Nephron (organoid): ENCODE data around the gene BTBD9.

Experiments used
- H3K27ac Mint-ChIP-seq, 3 experiments: 2 replicates each; pipeline ENCODE4 v1.8.0; 2020; ENCODE audit warnings: mixed read lengths in 3 of 3, mild to moderate bottlenecking in 2 of 3, moderate library complexity in 1 of 3
- H3K27me3 Mint-ChIP-seq: 2 replicates; pipeline ENCODE4 v1.8.0; 2021; ENCODE audit warnings: low read depth, mild to moderate bottlenecking, moderate library complexity, mixed read lengths
- H3K36me3 Mint-ChIP-seq: 2 replicates; pipeline ENCODE4 v1.8.0; 2020; ENCODE audit warnings: low read depth, mixed read lengths
- H3K4me1 Mint-ChIP-seq: 2 replicates; pipeline ENCODE4 v1.8.0; 2020; ENCODE audit warnings: mixed read lengths
- H3K4me3 Mint-ChIP-seq, 3 experiments: 2 replicates each; pipeline ENCODE4 v1.8.0; 2020; ENCODE audit warnings: mild to moderate bottlenecking in 3 of 3, mixed read lengths in 3 of 3, moderate library complexity in 2 of 3
- H3K9me3 Mint-ChIP-seq: 2 replicates; pipeline ENCODE4 v1.8.0; 2020; ENCODE audit warnings: mixed read lengths
- TF ChIP-seq, protein P1 (sequence below), 3 experiments: fragments of 200-600 bp; sonication (generic); IDR thresholded peaks; one replicate each; pipeline ENCODE4 v1.5.0; 2021; ENCODE audit warnings: antibody characterized with exemption in 3 of 3; ENCODE audit not compliant: unreplicated experiment in 3 of 3

The BTBD9 gene

DNA sequence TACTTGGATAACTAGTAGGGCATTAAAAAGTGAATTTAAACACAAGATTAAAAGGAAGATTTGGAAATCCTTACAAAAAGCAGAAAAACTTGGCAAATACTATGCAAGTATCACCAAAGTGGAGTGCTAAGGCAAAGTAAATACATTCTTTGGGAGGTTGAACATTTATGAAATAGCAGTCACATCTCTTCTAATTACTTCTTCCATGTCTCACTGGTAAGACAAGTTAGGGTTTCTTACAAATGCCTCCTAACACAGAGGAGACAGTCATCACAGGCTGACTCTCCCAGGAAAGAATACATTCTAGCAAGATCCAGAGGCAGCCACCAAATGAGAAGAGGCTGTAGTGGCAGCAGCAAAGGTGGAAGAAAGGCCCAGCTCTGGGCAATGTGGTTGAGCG lies 298.2 kb downstream of the BTBD9 start:
- H3K4me1 Mint-ChIP-seq, result peaks cover 12% of the 10 kb centered on the region
- H3K4me3 Mint-ChIP-seq, result no peak overlapping the region
- no peaks in the 10 kb centered on the region for H3K27me3 Mint-ChIP-seq
- TF ChIP-seq, protein P1, sequence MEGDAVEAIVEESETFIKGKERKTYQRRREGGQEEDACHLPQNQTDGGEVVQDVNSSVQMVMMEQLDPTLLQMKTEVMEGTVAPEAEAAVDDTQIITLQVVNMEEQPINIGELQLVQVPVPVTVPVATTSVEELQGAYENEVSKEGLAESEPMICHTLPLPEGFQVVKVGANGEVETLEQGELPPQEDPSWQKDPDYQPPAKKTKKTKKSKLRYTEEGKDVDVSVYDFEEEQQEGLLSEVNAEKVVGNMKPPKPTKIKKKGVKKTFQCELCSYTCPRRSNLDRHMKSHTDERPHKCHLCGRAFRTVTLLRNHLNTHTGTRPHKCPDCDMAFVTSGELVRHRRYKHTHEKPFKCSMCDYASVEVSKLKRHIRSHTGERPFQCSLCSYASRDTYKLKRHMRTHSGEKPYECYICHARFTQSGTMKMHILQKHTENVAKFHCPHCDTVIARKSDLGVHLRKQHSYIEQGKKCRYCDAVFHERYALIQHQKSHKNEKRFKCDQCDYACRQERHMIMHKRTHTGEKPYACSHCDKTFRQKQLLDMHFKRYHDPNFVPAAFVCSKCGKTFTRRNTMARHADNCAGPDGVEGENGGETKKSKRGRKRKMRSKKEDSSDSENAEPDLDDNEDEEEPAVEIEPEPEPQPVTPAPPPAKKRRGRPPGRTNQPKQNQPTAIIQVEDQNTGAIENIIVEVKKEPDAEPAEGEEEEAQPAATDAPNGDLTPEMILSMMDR (IDR thresholded peaks at IDR 0.05; ENCODE audit: unreplicated experiment in 3 of 3), result no peak
- H3K36me3 Mint-ChIP-seq, result peaks cover 3% of the 10 kb centered on the region
- H3K9me3 Mint-ChIP-seq, result no peaks in the 10 kb centered on the region
- no peak overlapping the region for H3K27ac Mint-ChIP-seq

DNA sequence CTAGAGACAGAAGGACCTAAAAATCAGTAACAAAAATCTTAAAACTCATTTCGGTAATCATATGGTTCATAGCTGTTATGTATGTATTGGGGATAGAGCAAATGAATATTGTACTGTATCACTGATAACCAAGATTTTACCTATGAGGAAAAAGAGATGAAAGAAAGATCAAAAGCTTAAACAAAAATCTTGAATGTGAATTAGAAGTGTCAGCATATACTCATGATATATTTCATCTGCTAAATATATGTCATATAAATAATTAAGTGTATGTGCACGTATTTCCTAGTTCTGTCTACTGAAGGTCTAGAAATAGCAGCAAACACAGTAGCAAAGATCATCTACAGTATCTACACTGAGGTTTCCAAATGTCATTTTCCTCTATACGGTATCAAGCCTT lies 299.8 kb downstream of the BTBD9 start:
- peaks cover 3% of the 10 kb centered on the region for H3K9me3 Mint-ChIP-seq
- H3K4me1 Mint-ChIP-seq, result no peaks in the 10 kb centered on the region
- no peaks in the 10 kb centered on the region for H3K27me3 Mint-ChIP-seq
- H3K4me3 Mint-ChIP-seq, result no peak overlapping the region
- H3K27ac Mint-ChIP-seq, result no peak overlapping the region
- TF ChIP-seq, protein P1 (IDR thresholded peaks at IDR 0.05; ENCODE audit: unreplicated experiment in 3 of 3), result no peak
- H3K36me3 Mint-ChIP-seq, result peaks cover 4% of the 10 kb centered on the region

DNA sequence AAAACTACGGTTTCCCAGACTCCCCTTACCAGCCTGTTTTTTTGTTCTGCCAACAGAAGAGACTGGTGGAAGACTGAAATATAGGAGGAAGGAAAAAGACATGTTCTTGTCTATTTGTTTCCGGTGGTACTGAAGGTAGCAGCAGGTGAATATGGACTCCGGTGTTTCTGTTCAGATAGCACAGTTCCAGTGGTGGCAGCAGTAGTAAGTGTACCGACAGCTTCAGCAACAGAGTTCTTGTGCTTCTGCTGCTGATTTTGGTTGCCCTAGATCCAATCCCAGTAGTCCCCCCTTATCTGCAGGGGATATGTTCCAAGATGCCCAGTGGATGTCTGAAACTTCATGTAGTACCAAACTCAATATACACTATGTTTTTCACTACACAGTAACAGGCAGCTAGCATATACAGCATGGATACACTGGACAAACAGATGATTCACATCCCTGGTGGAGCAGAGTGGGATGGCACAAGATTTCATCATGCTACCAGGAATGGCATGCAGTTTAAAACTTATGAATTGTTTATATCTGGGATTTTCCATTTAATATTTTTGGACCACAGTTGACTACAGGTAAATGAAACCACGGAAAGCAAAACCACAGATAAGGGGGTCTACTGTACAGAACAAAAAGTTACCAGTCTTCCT lies 301.8 kb downstream of the BTBD9 start:
- Mint-ChIP-seq H3K36me3 (peaks cover 11% of the 10 kb centered on the region), H3K27me3 (no peaks in the 10 kb centered on the region), H3K27ac (no peak overlapping the region), H3K9me3 (peaks cover 10% of the 10 kb centered on the region), H3K4me1 (no peaks in the 10 kb centered on the region), H3K4me3 (no peak overlapping the region)
- TF ChIP-seq, protein P1 (IDR thresholded peaks at IDR 0.05; ENCODE audit: unreplicated experiment in 3 of 3), result no peak

DNA sequence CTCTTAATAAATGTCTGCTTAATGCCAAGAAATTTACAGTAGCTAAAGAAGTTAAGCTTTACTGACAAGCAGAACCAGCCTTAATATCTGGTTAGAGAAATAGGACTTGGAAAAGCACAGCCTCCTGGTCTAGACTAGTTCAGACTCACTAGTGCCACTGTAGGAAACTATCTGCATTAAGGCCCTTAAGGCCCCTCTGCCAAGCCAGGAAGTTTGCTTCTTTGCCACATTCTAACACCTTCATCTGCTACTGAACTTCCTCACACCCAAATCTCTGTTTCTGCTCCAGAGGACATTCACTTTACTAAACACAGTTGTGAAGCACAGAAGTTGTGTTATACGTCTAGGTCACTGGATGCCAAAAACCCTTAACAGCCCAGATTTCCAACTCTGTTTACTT lies 302.8 kb downstream of the BTBD9 start:
- Mint-ChIP-seq H3K4me1 (no peaks in the 10 kb centered on the region), H3K27ac (no peak overlapping the region), H3K4me3 (no peak overlapping the region), H3K9me3 (peaks cover 12% of the 10 kb centered on the region), H3K27me3 (no peaks in the 10 kb centered on the region), H3K36me3 (peaks cover 11% of the 10 kb centered on the region)
- TF ChIP-seq, protein P1 (IDR thresholded peaks at IDR 0.05; ENCODE audit: unreplicated experiment in 3 of 3), result no peak

DNA sequence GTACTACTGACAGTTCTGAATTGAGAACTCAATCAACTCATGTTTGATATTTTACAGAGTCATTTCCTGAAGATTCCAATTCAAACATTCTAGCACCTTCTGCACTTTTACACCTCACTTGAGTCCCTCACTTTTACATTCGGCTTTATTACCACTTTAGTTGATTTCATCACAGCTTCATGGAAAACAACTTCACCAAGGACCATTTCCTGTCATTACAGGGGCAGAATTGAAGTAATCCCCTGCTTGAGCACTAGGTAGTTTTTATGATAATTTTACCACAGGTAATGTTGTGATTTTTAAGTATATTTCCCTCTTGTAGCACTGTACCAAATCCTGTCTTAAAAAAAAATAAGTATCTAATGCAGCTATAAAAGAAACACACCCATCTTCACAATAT lies 312.9 kb downstream of the BTBD9 start:
- Mint-ChIP-seq H3K4me3 (no peak overlapping the region), H3K9me3 (no peaks in the 10 kb centered on the region), H3K27ac (no peak overlapping the region), H3K4me1 (peaks cover 26% of the 10 kb centered on the region), H3K36me3 (peaks cover 4% of the 10 kb centered on the region), H3K27me3 (no peaks in the 10 kb centered on the region)
- TF ChIP-seq, protein P1 (IDR thresholded peaks at IDR 0.05; ENCODE audit: unreplicated experiment in 3 of 3), result no peak

DNA sequence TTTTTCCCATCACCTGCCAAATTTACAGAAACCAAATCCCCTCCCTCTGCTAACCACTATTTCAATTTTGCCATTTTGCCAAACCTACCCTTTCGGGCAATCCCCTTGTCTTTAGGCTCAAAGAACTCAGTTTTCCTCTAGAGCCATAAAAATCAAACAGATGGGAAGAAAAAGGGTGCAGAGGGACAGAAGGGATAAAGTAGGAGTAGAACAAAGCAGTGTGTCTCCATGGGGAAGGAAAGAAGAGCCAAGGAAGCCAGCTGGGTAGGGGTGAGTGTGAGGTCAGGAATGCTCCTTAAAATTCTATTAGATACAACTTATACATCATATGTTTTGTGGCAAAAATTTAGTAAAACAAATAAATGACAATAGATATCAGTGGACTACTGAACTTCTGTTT lies 316.5 kb downstream of the BTBD9 start:
- Mint-ChIP-seq H3K27me3 (no peaks in the 10 kb centered on the region), H3K27ac (peak overlapping the region in 2 of 3 experiments; percentile 5 to 45), H3K9me3 (peaks cover 2% of the 10 kb centered on the region), H3K36me3 (peaks cover 6% of the 10 kb centered on the region), H3K4me1 (peaks cover 46% of the 10 kb centered on the region), H3K4me3 (no peak overlapping the region)
- TF ChIP-seq, protein P1 (IDR thresholded peaks at IDR 0.05; ENCODE audit: unreplicated experiment in 3 of 3), result no peak
